HepG2 (cell line): ENCODE data around the gene MAP2K1. TPM values are rescaled to one million over a fixed set of nuclear protein-coding genes. Genes with fewer than 3 reads are reported as not detected.

Experiments
- CENPT ChIP-seq: sonication (generic); formaldehyde crosslinking; IDR thresholded peaks from 2 replicates; pipeline ENCODE4 v1.8.0; 2022; ENCODE audit warnings: low read depth, mild to moderate bottlenecking, moderate library complexity, missing genetic modification reagents
- HES4 ChIP-seq: sonication (generic); formaldehyde crosslinking; IDR thresholded peaks from 2 replicates; pipeline ENCODE4 v1.9.0; 2021; ENCODE audit warnings: mild to moderate bottlenecking, missing genetic modification reagents, borderline replicate concordance
- MTF2 ChIP-seq: sonication (generic); formaldehyde crosslinking; IDR thresholded peaks from 2 replicates; pipeline ENCODE4 v1.5.0; 2020; ENCODE audit warnings: missing genetic modification reagents, borderline replicate concordance
- NPAS2 ChIP-seq: sonication (generic); formaldehyde crosslinking; IDR thresholded peaks from 2 replicates; pipeline ENCODE4 v1.8.0; 2022; ENCODE audit warnings: mild to moderate bottlenecking, missing genetic modification reagents, borderline replicate concordance
- SOX5 ChIP-seq: IDR thresholded peaks from 2 replicates; pipeline ENCODE4 v1.6.1; 2016; ENCODE audit warnings: borderline replicate concordance
- ZBTB21 ChIP-seq: sonication (generic); formaldehyde crosslinking; IDR thresholded peaks from 2 replicates; pipeline ENCODE4 v1.4.0; 2020; ENCODE audit warnings: missing genetic modification reagents
- ZBTB44 ChIP-seq: sonication (generic); formaldehyde crosslinking; IDR thresholded peaks from 2 replicates; pipeline ENCODE4 v1.4.0; 2020; ENCODE audit warnings: missing genetic modification reagents
- ZNF24 ChIP-seq: fragments of 450-650 bp; IDR thresholded peaks from 2 replicates; pipeline ENCODE4 v1.6.1; 2017; ENCODE audit warnings: antibody characterized with exemption, mild to moderate bottlenecking
- ZNF781 ChIP-seq: sonication (generic); formaldehyde crosslinking; IDR thresholded peaks from 2 replicates; pipeline ENCODE4 v1.5.1; 2020; ENCODE audit warnings: borderline replicate concordance, mild to moderate bottlenecking, missing genetic modification reagents; ENCODE audit errors: not compliant biosample characterization
- polyA plus RNA-seq, 8 experiments: library from polyadenylated mRNA; depleted of rRNA in 3 of 8; stranded (reverse) in 7 of 8; unstranded in 1 of 8; fragments of >200 nt; fragmentation: Illumina TruSeq in 4 of 8; extraction: Trizol in 4 of 8; gene quantifications; 2 replicates each; pipeline versions ENCODE4 v1.2.1 to v1.2.3, GENCODE V29; 2011 to 2016; ENCODE audit warnings: low read depth in 4 of 8, missing spikeins in 1 of 8, mixed read lengths in 1 of 8; ENCODE audit not compliant: insufficient read depth in 1 of 8
- total RNA-seq, 5 experiments: library from RNA; depleted of rRNA; stranded (reverse); fragments of >200 nt; fragmentation: Illumina TruSeq; extraction: Trizol; gene quantifications; 2 replicates each; pipeline ENCODE4 v1.2.3, GENCODE V29; 2016; ENCODE audit warnings: low read depth in 1 of 5
- TF ChIP-seq, protein P1 (sequence below): sonication (generic); formaldehyde crosslinking; IDR thresholded peaks from 2 replicates; pipeline ENCODE4 v1.4.0; 2020; ENCODE audit warnings: mild to moderate bottlenecking, missing genetic modification reagents
- TF ChIP-seq, protein P2 (sequence below): sonication (generic); formaldehyde crosslinking; IDR thresholded peaks from 2 replicates; pipeline ENCODE4 v1.5.1; 2020; ENCODE audit warnings: missing genetic modification reagents, mild to moderate bottlenecking, borderline replicate concordance
- TF ChIP-seq, protein P3 (sequence below): sonication (generic); formaldehyde crosslinking; IDR thresholded peaks from 2 replicates; pipeline ENCODE4 v1.8.0; 2022; ENCODE audit warnings: missing genetic modification reagents, mild to moderate bottlenecking, inconsistent platforms, borderline replicate concordance
- TF ChIP-seq, protein P4 (sequence below): sonication (generic); formaldehyde crosslinking; IDR thresholded peaks from 2 replicates; pipeline ENCODE4 v1.8.1; 2023; ENCODE audit warnings: mild to moderate bottlenecking, moderate library complexity, missing genetic modification reagents

MAP2K1 gene
- total and polyA plus RNA-seq, 2 of the 13 experiments (the other 11 are each of a cell fraction or from before 2014, with no cell fraction given), result 24.1 to 49.2 TPM

- TF ChIP-seq, protein P1, sequence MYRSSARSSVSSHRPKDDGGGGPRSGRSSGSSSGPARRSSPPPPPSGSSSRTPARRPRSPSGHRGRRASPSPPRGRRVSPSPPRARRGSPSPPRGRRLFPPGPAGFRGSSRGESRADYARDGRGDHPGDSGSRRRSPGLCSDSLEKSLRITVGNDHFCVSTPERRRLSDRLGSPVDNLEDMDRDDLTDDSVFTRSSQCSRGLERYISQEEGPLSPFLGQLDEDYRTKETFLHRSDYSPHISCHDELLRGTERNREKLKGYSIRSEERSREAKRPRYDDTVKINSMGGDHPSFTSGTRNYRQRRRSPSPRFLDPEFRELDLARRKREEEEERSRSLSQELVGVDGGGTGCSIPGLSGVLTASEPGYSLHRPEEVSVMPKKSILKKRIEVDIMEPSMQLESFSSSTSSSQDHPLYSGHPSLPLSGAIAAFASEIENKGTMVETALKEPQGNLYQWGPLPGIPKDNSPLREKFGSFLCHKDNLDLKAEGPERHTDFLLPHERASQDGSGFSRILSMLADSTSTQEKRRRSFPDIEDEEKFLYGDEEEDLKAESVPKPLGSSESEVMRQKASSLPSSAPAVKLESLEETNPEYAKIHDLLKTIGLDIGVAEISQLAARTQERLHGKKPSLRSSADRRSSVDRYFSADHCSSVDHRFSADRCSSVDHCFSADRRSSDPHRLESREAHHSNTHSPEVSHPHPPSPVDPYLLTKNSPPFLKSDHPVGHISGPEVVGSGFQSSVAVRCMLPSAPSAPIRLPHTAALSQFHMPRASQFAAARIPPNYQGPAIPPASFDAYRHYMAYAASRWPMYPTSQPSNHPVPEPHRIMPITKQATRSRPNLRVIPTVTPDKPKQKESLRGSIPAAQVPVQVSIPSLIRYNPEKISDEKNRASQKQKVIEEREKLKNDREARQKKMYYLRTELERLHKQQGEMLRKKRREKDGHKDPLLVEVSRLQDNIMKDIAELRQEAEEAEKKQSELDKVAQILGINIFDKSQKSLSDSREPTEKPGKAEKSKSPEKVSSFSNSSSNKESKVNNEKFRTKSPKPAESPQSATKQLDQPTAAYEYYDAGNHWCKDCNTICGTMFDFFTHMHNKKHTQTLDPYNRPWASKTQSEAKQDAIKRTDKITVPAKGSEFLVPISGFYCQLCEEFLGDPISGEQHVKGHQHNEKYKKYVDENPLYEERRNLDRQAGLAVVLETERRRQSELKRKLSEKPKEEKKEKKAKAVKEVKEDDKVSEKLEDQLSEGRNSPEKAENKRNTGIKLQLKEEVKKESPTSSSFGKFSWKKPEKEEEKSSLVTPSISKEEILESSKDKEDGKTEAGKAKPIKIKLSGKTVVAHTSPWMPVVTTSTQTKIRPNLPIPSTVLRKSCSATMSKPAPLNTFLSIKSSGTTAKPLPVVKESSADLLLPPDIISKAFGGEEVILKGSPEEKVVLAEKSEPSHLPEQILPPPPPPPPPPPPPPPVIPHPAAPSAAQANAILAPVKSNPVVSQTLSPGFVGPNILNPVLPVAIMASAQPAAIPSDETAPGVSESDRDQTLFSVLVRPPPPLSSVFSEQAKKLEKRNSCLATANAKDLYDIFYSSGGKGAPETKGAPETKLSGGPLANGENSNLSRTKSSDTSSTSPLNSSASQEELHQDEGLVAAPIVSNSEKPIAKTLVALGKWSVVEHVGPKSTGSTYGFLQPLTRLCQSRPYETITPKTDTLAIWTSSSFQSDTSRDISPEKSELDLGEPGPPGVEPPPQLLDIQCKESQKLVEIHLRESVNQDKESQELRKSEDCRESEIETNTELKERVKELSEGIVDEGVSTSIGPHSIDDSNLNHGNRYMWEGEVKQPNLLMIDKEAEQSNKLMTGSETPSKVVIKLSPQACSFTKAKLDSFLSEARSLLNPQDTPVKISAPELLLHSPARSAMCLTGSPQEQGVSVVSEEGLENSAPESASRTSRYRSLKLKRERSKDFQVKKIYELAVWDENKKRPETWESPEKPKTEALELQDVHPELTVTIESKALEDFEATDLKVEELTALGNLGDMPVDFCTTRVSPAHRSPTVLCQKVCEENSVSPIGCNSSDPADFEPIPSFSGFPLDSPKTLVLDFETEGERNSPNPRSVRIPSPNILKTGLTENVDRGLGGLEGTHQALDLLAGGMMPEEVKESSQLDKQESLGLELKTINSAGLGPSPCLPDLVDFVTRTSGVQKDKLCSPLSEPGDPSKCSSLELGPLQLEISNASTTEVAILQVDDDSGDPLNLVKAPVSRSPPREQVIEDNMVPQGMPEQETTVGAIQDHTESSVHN (CRISPR knock-in tag), result no peak
- no peak for TF ChIP-seq NPAS2 (CRISPR knock-in tag)
- no peak for TF ChIP-seq ZBTB44 (CRISPR knock-in tag)
- TF ChIP-seq, protein P2, sequence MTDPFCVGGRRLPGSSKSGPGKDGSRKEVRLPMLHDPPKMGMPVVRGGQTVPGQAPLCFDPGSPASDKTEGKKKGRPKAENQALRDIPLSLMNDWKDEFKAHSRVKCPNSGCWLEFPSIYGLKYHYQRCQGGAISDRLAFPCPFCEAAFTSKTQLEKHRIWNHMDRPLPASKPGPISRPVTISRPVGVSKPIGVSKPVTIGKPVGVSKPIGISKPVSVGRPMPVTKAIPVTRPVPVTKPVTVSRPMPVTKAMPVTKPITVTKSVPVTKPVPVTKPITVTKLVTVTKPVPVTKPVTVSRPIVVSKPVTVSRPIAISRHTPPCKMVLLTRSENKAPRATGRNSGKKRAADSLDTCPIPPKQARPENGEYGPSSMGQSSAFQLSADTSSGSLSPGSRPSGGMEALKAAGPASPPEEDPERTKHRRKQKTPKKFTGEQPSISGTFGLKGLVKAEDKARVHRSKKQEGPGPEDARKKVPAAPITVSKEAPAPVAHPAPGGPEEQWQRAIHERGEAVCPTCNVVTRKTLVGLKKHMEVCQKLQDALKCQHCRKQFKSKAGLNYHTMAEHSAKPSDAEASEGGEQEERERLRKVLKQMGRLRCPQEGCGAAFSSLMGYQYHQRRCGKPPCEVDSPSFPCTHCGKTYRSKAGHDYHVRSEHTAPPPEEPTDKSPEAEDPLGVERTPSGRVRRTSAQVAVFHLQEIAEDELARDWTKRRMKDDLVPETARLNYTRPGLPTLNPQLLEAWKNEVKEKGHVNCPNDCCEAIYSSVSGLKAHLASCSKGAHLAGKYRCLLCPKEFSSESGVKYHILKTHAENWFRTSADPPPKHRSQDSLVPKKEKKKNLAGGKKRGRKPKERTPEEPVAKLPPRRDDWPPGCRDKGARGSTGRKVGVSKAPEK (CRISPR knock-in tag), result no peak
- TF ChIP-seq MTF2 (CRISPR knock-in tag), result no peak
- TF ChIP-seq ZNF24, result no peak
- TF ChIP-seq CENPT (CRISPR knock-in tag), result no peak
- TF ChIP-seq SOX5 (CRISPR knock-in tag), result peak; percentile 51
- no peak for TF ChIP-seq ZBTB21 (CRISPR knock-in tag)
- TF ChIP-seq, protein P3, sequence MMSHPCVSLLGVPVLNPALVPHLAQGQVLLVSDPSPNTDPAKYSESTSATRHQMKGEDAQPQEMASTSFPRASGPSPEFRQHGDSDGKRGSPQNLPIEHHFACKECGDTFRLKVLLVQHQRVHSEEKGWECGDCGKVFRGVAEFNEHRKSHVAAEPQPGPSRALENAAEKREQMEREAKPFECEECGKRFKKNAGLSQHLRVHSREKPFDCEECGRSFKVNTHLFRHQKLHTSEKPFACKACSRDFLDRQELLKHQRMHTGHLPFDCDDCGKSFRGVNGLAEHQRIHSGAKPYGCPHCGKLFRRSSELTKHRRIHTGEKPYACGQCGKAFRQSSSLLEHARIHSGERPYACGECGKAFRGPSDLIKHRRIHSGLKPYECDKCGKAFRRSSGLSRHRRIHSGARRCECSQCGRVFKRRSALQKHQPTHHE, result no peak
- no peak for TF ChIP-seq ZNF781
- TF ChIP-seq, protein P4, sequence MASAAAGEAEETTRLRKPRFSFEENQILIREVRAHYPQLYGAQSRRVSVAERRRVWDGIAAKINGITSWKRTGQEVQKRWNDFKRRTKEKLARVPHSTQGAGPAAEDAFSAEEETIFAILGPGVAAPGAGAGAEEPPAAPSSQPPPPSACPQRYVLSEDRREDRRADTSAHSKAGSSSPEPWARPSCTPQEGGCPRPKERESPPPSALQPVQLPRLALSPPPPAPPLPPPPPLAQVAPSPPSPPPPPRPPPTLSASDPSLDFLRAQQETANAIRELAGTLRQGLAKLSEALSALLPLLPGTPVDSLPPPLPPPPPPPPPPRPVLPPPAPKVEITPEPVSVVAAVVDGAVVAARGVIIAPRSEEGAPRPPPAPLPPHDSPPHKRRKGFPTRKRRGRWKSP (CRISPR knock-in tag), result 0 out of 2 replicates have a peak, but pooled peaks have one; percentile 33
- TF ChIP-seq HES4 (CRISPR knock-in tag), result no peak
Measured at GRCh38 chr15:66452971-66453580, 66.4 kb downstream of the MAP2K1 start (continued).
